Measurements from ENCODE around the gene EIF1B. TPM values are rescaled to one million over a fixed set of nuclear protein-coding genes. Genes with fewer than 3 reads are reported as not detected.

The EIF1B gene
- total RNA-seq, 2 experiments from 2014 or later: 33.1 to 33.2 TPM

- ChIA-PET POLR2A (interaction anchor here (0.6 to 1.3 kb wide), 3 partner anchors 663 to 890 kb away, joined by 3 to 4 read pairs (median 4); partner anchors contain the start of gene CTNNB1), CTCF (interaction anchor here (11.4 kb wide), 1 partner anchor 118 kb away, joined by 127 read pairs; no protein-coding TSS in a partner anchor)
- Mint-ChIP-seq H3K4me3 (peak overlapping the region; percentile 100), H3K36me3 (ENCODE audit: low read depth) (peaks cover 41% of the 10 kb centered on the region), H3K9me3 (ENCODE audit: insufficient read depth) (no peaks in the 10 kb centered on the region), H3K27ac (peak overlapping the region; percentile 97), H3K27me3 (ENCODE audit: low read depth) (no peaks in the 10 kb centered on the region), H3K4me1 (ENCODE audit: low read depth) (peaks cover 29% of the 10 kb centered on the region)
- no peak for DNase-seq
- no peak for ATAC-seq
Measured at GRCh38 chr3:40310705-40311104, 1.2 kb downstream of the EIF1B start.

GRCh38 chr3:40312661-40313226 is 3.2 kb downstream of the EIF1B start:
- POLR2A ChIA-PET: no interaction called here

GRCh38 chr3:40313975-40314860 is 4.7 kb downstream of the EIF1B start:
- H3K36me3 Mint-ChIP-seq (ENCODE audit: low read depth): peaks cover 41% of the 10 kb centered on the region
- ChIA-PET CTCF (interaction anchor here (1.3 to 11.4 kb wide), 2 partner anchors 8 to 122 kb away, joined by 3 to 127 read pairs; no protein-coding TSS in a partner anchor), POLR2A (no interaction called here)
- no peak for DNase-seq
- H3K9me3 Mint-ChIP-seq (ENCODE audit: insufficient read depth): no peaks in the 10 kb centered on the region
- H3K4me3 Mint-ChIP-seq: no peak overlapping the region
- peaks cover 21% of the 10 kb centered on the region for H3K4me1 Mint-ChIP-seq (ENCODE audit: low read depth)
- H3K27me3 Mint-ChIP-seq (ENCODE audit: low read depth): no peaks in the 10 kb centered on the region
- ATAC-seq: no peak
- H3K27ac Mint-ChIP-seq: no peak overlapping the region

More at GRCh38 chr3:40312661-40313226, 3.2 kb downstream of the EIF1B start:
- CTCF ChIA-PET: interaction anchor here (1.3 to 11.4 kb wide), 2 partner anchors 9 to 120 kb away, joined by 3 to 127 read pairs; no protein-coding TSS in a partner anchor
- Mint-ChIP-seq H3K9me3 (ENCODE audit: insufficient read depth) (no peaks in the 10 kb centered on the region), H3K4me1 (ENCODE audit: low read depth) (peaks cover 29% of the 10 kb centered on the region), H3K36me3 (ENCODE audit: low read depth) (peaks cover 41% of the 10 kb centered on the region), H3K27ac (no peak overlapping the region), H3K4me3 (no peak overlapping the region), H3K27me3 (ENCODE audit: low read depth) (no peaks in the 10 kb centered on the region)
- ATAC-seq (no peak), DNase-seq (no peak)

GRCh38 chr3:40317061-40317855 is 7.8 kb downstream of the EIF1B start:
- POLR2A ChIA-PET: interaction anchor here (0.7 kb wide), 1 partner anchor 8 kb away, joined by 3 read pairs; the partner anchor contains the start of gene EIF1B

GRCh38 chr3:40321818-40322217 is 12.3 kb downstream of the EIF1B start:
- H3K27me3 Mint-ChIP-seq (ENCODE audit: low read depth): peaks cover 10% of the 10 kb centered on the region
- no peaks in the 10 kb centered on the region for H3K36me3 Mint-ChIP-seq (ENCODE audit: low read depth)
- DNase-seq (no peak), ATAC-seq (no peak)
- ChIA-PET POLR2A (no interaction called here), CTCF (interaction anchor here (0.9 to 1.3 kb wide), 3 partner anchors 8 to 129 kb away, joined by 3 to 4 read pairs (median 4); no protein-coding TSS in a partner anchor)
- no peak overlapping the region for H3K27ac Mint-ChIP-seq
- H3K9me3 Mint-ChIP-seq (ENCODE audit: insufficient read depth): no peaks in the 10 kb centered on the region
- no peaks in the 10 kb centered on the region for H3K4me1 Mint-ChIP-seq (ENCODE audit: low read depth)
- no peak overlapping the region for H3K4me3 Mint-ChIP-seq

More at GRCh38 chr3:40317061-40317855, 7.8 kb downstream of the EIF1B start:
- Mint-ChIP-seq H3K4me3 (no peak overlapping the region), H3K4me1 (ENCODE audit: low read depth) (peaks cover 7% of the 10 kb centered on the region), H3K9me3 (ENCODE audit: insufficient read depth) (no peaks in the 10 kb centered on the region), H3K27ac (no peak overlapping the region), H3K27me3 (ENCODE audit: low read depth) (no peaks in the 10 kb centered on the region), H3K36me3 (ENCODE audit: low read depth) (peaks cover 19% of the 10 kb centered on the region)
- peak; percentile 63 for DNase-seq
- CTCF ChIA-PET: interaction anchor here (1.2 to 11.4 kb wide), 12 partner anchors 9 to 220 kb away, joined by 3 to 127 read pairs (median 6); no protein-coding TSS in a partner anchor
- ATAC-seq: peak; percentile 82

- no peak overlapping the region for H3K4me3 Mint-ChIP-seq
- ATAC-seq: no peak
- DNase-seq: no peak
- H3K27me3 Mint-ChIP-seq (ENCODE audit: low read depth): peaks cover 10% of the 10 kb centered on the region
- ChIA-PET CTCF (no interaction called here), POLR2A (no interaction called here)
- H3K4me1 Mint-ChIP-seq (ENCODE audit: low read depth): peaks cover 4% of the 10 kb centered on the region
- H3K27ac Mint-ChIP-seq: no peak overlapping the region
- no peaks in the 10 kb centered on the region for H3K9me3 Mint-ChIP-seq (ENCODE audit: insufficient read depth)
- no peaks in the 10 kb centered on the region for H3K36me3 Mint-ChIP-seq (ENCODE audit: low read depth)
Measured at GRCh38 chr3:40323946-40324345, 14.4 kb downstream of the EIF1B start.

- no peak overlapping the region for H3K4me3 Mint-ChIP-seq
- H3K9me3 Mint-ChIP-seq (ENCODE audit: insufficient read depth): no peaks in the 10 kb centered on the region
- H3K27ac Mint-ChIP-seq: no peak overlapping the region
- POLR2A ChIA-PET: no interaction called here
- CTCF ChIA-PET: no interaction called here
- DNase-seq (no peak), ATAC-seq (no peak)
- no peaks in the 10 kb centered on the region for H3K36me3 Mint-ChIP-seq (ENCODE audit: low read depth)
- H3K4me1 Mint-ChIP-seq (ENCODE audit: low read depth): peaks cover 4% of the 10 kb centered on the region
- H3K27me3 Mint-ChIP-seq (ENCODE audit: low read depth): peaks cover 10% of the 10 kb centered on the region
Measured at GRCh38 chr3:40324621-40325020, 15.1 kb downstream of the EIF1B start.

- H3K9me3 Mint-ChIP-seq (ENCODE audit: insufficient read depth): no peaks in the 10 kb centered on the region
- POLR2A ChIA-PET: no interaction called here
Measured at GRCh38 chr3:40325465-40325864, 16.0 kb downstream of the EIF1B start.

GRCh38 chr3:40328374-40328773 is 18.9 kb downstream of the EIF1B start:
- ChIA-PET POLR2A (no interaction called here), CTCF (interaction anchor here (0.7 to 2.5 kb wide), 5 partner anchors 19 to 253 kb away, joined by 3 to 7 read pairs (median 3); partner anchors contain the start of gene EIF1B)
- H3K27me3 Mint-ChIP-seq (ENCODE audit: low read depth): peaks cover 13% of the 10 kb centered on the region
- ATAC-seq: no peak
- no peaks in the 10 kb centered on the region for H3K36me3 Mint-ChIP-seq (ENCODE audit: low read depth)
- H3K4me3 Mint-ChIP-seq: no peak overlapping the region
- H3K9me3 Mint-ChIP-seq (ENCODE audit: insufficient read depth): no peaks in the 10 kb centered on the region
- DNase-seq: no peak
- H3K4me1 Mint-ChIP-seq (ENCODE audit: low read depth): peaks cover 4% of the 10 kb centered on the region
- no peak overlapping the region for H3K27ac Mint-ChIP-seq

More at GRCh38 chr3:40325465-40325864, 16.0 kb downstream of the EIF1B start:
- H3K36me3 Mint-ChIP-seq (ENCODE audit: low read depth): no peaks in the 10 kb centered on the region
- no peak overlapping the region for H3K27ac Mint-ChIP-seq
- ATAC-seq (no peak), DNase-seq (no peak)
- H3K27me3 Mint-ChIP-seq (ENCODE audit: low read depth): peaks cover 10% of the 10 kb centered on the region
- peaks cover 4% of the 10 kb centered on the region for H3K4me1 Mint-ChIP-seq (ENCODE audit: low read depth)
- no peak overlapping the region for H3K4me3 Mint-ChIP-seq
- CTCF ChIA-PET: interaction anchor here (2.2 kb wide), 1 partner anchor 8 kb away, joined by 10 read pairs; no protein-coding TSS in a partner anchor

GRCh38 chr3:40329071-40329470 is 19.6 kb downstream of the EIF1B start:
- DNase-seq: no peak
- no peak for ATAC-seq
- CTCF ChIA-PET: interaction anchor here (1.4 to 2.5 kb wide), 4 partner anchors 20 to 251 kb away, joined by 3 to 7 read pairs (median 6); partner anchors contain the start of gene EIF1B
- no peak overlapping the region for H3K27ac Mint-ChIP-seq
- no peak overlapping the region for H3K4me3 Mint-ChIP-seq
- H3K4me1 Mint-ChIP-seq (ENCODE audit: low read depth): peaks cover 4% of the 10 kb centered on the region
- POLR2A ChIA-PET: no interaction called here
- H3K9me3 Mint-ChIP-seq (ENCODE audit: insufficient read depth): no peaks in the 10 kb centered on the region
- H3K27me3 Mint-ChIP-seq (ENCODE audit: low read depth): peaks cover 10% of the 10 kb centered on the region
- no peaks in the 10 kb centered on the region for H3K36me3 Mint-ChIP-seq (ENCODE audit: low read depth)

GRCh38 chr3:40332684-40333083 is 23.2 kb downstream of the EIF1B start:
- peaks cover 3% of the 10 kb centered on the region for H3K27me3 Mint-ChIP-seq (ENCODE audit: low read depth)
- ChIA-PET CTCF (no interaction called here), POLR2A (no interaction called here)
- ATAC-seq (no peak), DNase-seq (no peak)
- no peaks in the 10 kb centered on the region for H3K4me1 Mint-ChIP-seq (ENCODE audit: low read depth)
- no peaks in the 10 kb centered on the region for H3K9me3 Mint-ChIP-seq (ENCODE audit: insufficient read depth)
- H3K36me3 Mint-ChIP-seq (ENCODE audit: low read depth): no peaks in the 10 kb centered on the region
- H3K4me3 Mint-ChIP-seq: no peak overlapping the region
- no peak overlapping the region for H3K27ac Mint-ChIP-seq

All from activated CD8-positive, alpha-beta T cell treated with anti-CD3 and anti-CD28 coated beads, Interleukin-2, amount 10 ng/mL, durations not matched to agents 7 days and 5 days (primary cell).